ENCODE measurements around the gene GPR137C. TPM values are rescaled to one million over a fixed set of nuclear protein-coding genes. Genes with fewer than 3 reads are reported as not detected.

Gene GPR137C
- total RNA-seq, 1 donor, result 1.7 TPM

- H3K4me3 ChIP-seq (ENCODE audit: low read depth, low read length), result no peak overlapping the region
- TF ChIP-seq CTCF (IDR thresholded peaks at IDR 0.05; ENCODE audit: insufficient read depth, low read length), result no peak
- DNase-seq (ENCODE audit: low read depth), result no peak
These were observed 44.2 kb downstream of the GPR137C start for GRCh38 chr14:52596861-52597260.

DNA sequence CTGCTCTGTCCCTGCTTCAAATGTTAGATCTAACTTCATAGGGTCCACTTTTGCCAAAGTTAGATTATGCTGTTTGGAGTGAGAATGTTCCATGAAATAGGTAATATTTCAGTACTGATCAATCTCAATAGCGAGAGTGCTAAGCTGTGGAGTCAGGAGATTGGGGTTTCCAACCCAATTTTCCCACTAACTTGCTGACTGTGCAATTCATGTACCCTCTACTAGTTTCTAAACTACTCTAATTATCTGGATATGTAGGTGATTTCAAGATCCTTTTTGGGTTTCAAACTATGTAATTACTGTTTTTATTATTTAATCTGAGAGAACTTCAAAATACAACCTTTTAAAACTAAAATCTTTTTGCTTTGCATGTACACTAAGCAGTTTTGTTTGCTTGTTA, 45.9 kb downstream of the GPR137C start:
- no peak for DNase-seq (ENCODE audit: low read depth)
- H3K4me3 ChIP-seq (ENCODE audit: low read depth, low read length), result no peak overlapping the region
- TF ChIP-seq CTCF (IDR thresholded peaks at IDR 0.05; ENCODE audit: insufficient read depth, low read length), result no peak

GRCh38 chr14:52599974-52600373, 47.3 kb downstream of the GPR137C start:
- no peak for TF ChIP-seq CTCF (IDR thresholded peaks at IDR 0.05; ENCODE audit: insufficient read depth, low read length)

GRCh38 chr14:52602131-52602530, 49.5 kb downstream of the GPR137C start:
- no peak for DNase-seq (ENCODE audit: low read depth)
- no peak overlapping the region for H3K4me3 ChIP-seq (ENCODE audit: low read depth, low read length)
- no peak for TF ChIP-seq CTCF (IDR thresholded peaks at IDR 0.05; ENCODE audit: insufficient read depth, low read length)

More at GRCh38 chr14:52599974-52600373, 47.3 kb downstream of the GPR137C start:
- no peak for DNase-seq (ENCODE audit: low read depth)
- no peak overlapping the region for H3K4me3 ChIP-seq (ENCODE audit: low read depth, low read length)

- no peak for DNase-seq (ENCODE audit: low read depth)
- no peak for TF ChIP-seq CTCF (IDR thresholded peaks at IDR 0.05; ENCODE audit: insufficient read depth, low read length)
- no peak overlapping the region for H3K4me3 ChIP-seq (ENCODE audit: low read depth, low read length)
These were observed 54.4 kb downstream of the GPR137C start for GRCh38 chr14:52607061-52607460.

- no peak for TF ChIP-seq CTCF (IDR thresholded peaks at IDR 0.05; ENCODE audit: insufficient read depth, low read length)
- no peak for DNase-seq (ENCODE audit: low read depth)
- H3K4me3 ChIP-seq (ENCODE audit: low read depth, low read length), result no peak overlapping the region
These were observed 56.9 kb downstream of the GPR137C start for GRCh38 chr14:52609445-52610044.

- H3K4me3 ChIP-seq (ENCODE audit: low read depth, low read length), result no peak overlapping the region
- TF ChIP-seq CTCF (IDR thresholded peaks at IDR 0.05; ENCODE audit: insufficient read depth, low read length), result no peak
- no peak for DNase-seq (ENCODE audit: low read depth)
These were observed 57.6 kb downstream of the GPR137C start for GRCh38 chr14:52610187-52610586.

Data from fibroblast of the aortic adventitia (primary cell).